ENCODE results near the gene NOP9.
"Not testable (repeated sequence)": the region's sequence is repeated elsewhere in the genome, so short reads cannot be mapped to it uniquely, and the experiment has no call there.

The NOP9 gene

GRCh38 chr14:24310646-24311604 lies 11.3 kb downstream of the NOP9 start, which contains the start of gene LTB4R:
Gene LTB4R (plus strand): TSS chr14:24311502. CDS start chr14:24315652, 4,150 bp downstream.
- peak; percentile 72 for DNase-seq

- no peak for DNase-seq
Measured at GRCh38 chr14:24311837-24312615, 12.4 kb downstream of the NOP9 start.

- no peak for DNase-seq
Measured at GRCh38 chr14:24312736-24313507, 13.3 kb downstream of the NOP9 start.

- DNase-seq: no peak
Measured at GRCh38 chr14:24313913-24314312, 14.3 kb downstream of the NOP9 start.

GRCh38 chr14:24314377-24315193 lies 14.9 kb downstream of the NOP9 start:
- no peak for DNase-seq

- DNase-seq: no peak
Measured at GRCh38 chr14:24315243-24315806, 15.7 kb downstream of the NOP9 start.

GRCh38 chr14:24315807-24316596 lies 16.4 kb downstream of the NOP9 start:
- DNase-seq: no peak

- no peak for DNase-seq
Measured at GRCh38 chr14:24316597-24316950, 16.9 kb downstream of the NOP9 start.

GRCh38 chr14:24317141-24317928 lies 17.7 kb downstream of the NOP9 start:
- DNase-seq: no peak

- DNase-seq: no peak
Measured at GRCh38 chr14:24321212-24321975, 21.7 kb downstream of the NOP9 start.

GRCh38 chr14:24322672-24323071 lies 23.0 kb downstream of the NOP9 start:
- DNase-seq: no peak

- no peak for DNase-seq
Measured at GRCh38 chr14:24323341-24323740, 23.7 kb downstream of the NOP9 start.

GRCh38 chr14:24324024-24324423 lies 24.4 kb downstream of the NOP9 start:
- DNase-seq: no peak

GRCh38 chr14:24325041-24325530 lies 25.4 kb downstream of the NOP9 start:
- DNase-seq: no peak

- no peak for DNase-seq
Measured at GRCh38 chr14:24325963-24326362, 26.3 kb downstream of the NOP9 start.

GRCh38 chr14:24327303-24327702 lies 27.7 kb downstream of the NOP9 start:
- DNase-seq: no peak

- not testable (repeated sequence) for DNase-seq
Measured at GRCh38 chr14:24327914-24328313, 28.3 kb downstream of the NOP9 start.

GRCh38 chr14:24329073-24329663 lies 29.5 kb downstream of the NOP9 start:
- DNase-seq: no peak

- no peak for DNase-seq
Measured at GRCh38 chr14:24329736-24330135, 30.1 kb downstream of the NOP9 start.

All from NCI-H2107 (cell line).